Adrenal gland (tissue), 12 donors: Measurements from ENCODE around the gene NDUFB10. TPM values are rescaled to one million over a fixed set of nuclear protein-coding genes. Genes with fewer than 3 reads are reported as not detected.
A peak's percentile ranks its signal among the peaks of the same experiment; 100 is the strongest.

Experiments used
- DNase-seq, 7 donors: peaks; one replicate each; pipeline ENCODE4 v3.0.0-alpha.2; 2019 to 2020
- H3K27ac ChIP-seq, 5 donors: fragments of 200-600 bp; sonication (generic) in 4 of 5; 1 replicate in 3 of 5; 2 replicates in 2 of 5; pipeline versions ENCODE4 v1.5.1 to v1.8.0; 2016 to 2020; ENCODE audit warnings: mild to moderate bottlenecking in 1 of 5
- H3K27me3 ChIP-seq: fragments of 200-600 bp; 2 replicates; pipeline ENCODE4 v1.8.0; 2021
- H3K36me3 ChIP-seq, 2 donors: fragments of 200-600 bp; replicated peaks in 1 of 2; 1 replicate in 1 of 2; 2 replicates in 1 of 2; pipeline versions ENCODE4 v1.5.1 to v1.8.0; 2018 to 2022
- H3K4me1 ChIP-seq, 2 donors: fragments of 200-600 bp; replicated peaks in 1 of 2; 1 replicate in 1 of 2; 2 replicates in 1 of 2; pipeline versions ENCODE4 v1.5.1 to v1.8.0; 2018 to 2021
- H3K4me3 ChIP-seq, 4 donors: fragments of 200-600 bp; sonication (generic) in 3 of 4; one replicate each; pipeline ENCODE4 v1.5.1; 2016 to 2018
- H3K9me3 ChIP-seq, 3 donors: fragments of 200-600 bp; sonication (generic) in 1 of 3; replicated peaks in 1 of 3; 1 replicate in 2 of 3; 2 replicates in 1 of 3; pipeline versions ENCODE4 v1.5.1 to v1.8.0; 2016 to 2021
- POLR2A ChIP-seq, 2 donors: fragments of 450-650 bp; IDR thresholded peaks; one replicate each; pipeline ENCODE4 v1.6.1; 2017; ENCODE audit warnings: antibody characterized with exemption in 2 of 2, mild to moderate bottlenecking in 2 of 2, moderate library complexity in 1 of 2
- WGBS, 4 donors: extraction: QIAGEN DNeasy Blood & Tissue Kit in 2 of 4; methylation state at CpG; one replicate each; pipeline versions ENCODE4 v1.1.5 to v1.1.7; 2013 to 2017; 5-methylcytosine and 5-hydroxymethylcytosine counted together
- intact Hi-C, 2 donors: fragments of 100-400 bp; cut with DNase I; formaldehyde crosslinking; loops; one replicate each; pipeline versions ENCODE4 v1.14.1 to v1.15.0; 2022 to 2023
- polyA plus RNA-seq, 3 donors: library from polyadenylated mRNA; stranded (reverse); fragments of 200-250 nt in 2 of 3; fragments of 350-450 nt in 1 of 3; fragmentation: Illumina TruSeq in 1 of 3; extraction: RNeasy Lipid Tissue Mini Kit (QIAGEN cat#74804) in 1 of 3; gene quantifications; one replicate each; pipeline ENCODE4 v1.2.3, GENCODE V29; 2013 to 2014
- total RNA-seq, 9 donors: library from RNA; depleted of rRNA in 4 of 9; stranded (reverse); fragments of >200 nt in 4 of 9; fragments of 120-200 nt in 1 of 9; fragmentation: NEBNext Ultra II Directional in 1 of 9; extraction: Animal tissue kit (Norgen Biotek cat#: 25700) in 1 of 9; gene quantifications; one replicate each; pipeline versions ENCODE4 v1.1.0 to v1.2.4, GENCODE V29; 2013 to 2023
- TF ChIP-seq, protein P1 (sequence below), 6 experiments: fragments of 450-650 bp in 4 of 6; fragments of 200-600 bp in 2 of 6; sonication (generic) in 1 of 6; IDR thresholded peaks; 1 replicate in 5 of 6; 2 replicates in 1 of 6; pipeline versions ENCODE4 v1.5.1 to v1.8.0; 2016 to 2021; ENCODE audit warnings: antibody characterized with exemption in 6 of 6, mild to moderate bottlenecking in 2 of 6, moderate library complexity in 1 of 6
- donor health status: healthy with polysubstance abuse.
- donor health status: Bipolar disorder and iron deficiency.
- donor health status: DM: yes; HTN: yes; CAD: no.
- donor health status: DM: no; HTN: no; CAD: no.
- donor health status: DM: no; HTN: no; CAD: no.
- donor health status: DM: yes; HTN: yes; CAD: no.

NDUFB10 gene
- total and polyA plus RNA-seq, 12 donors = 109 to 298 (median 175) TPM

DNA sequence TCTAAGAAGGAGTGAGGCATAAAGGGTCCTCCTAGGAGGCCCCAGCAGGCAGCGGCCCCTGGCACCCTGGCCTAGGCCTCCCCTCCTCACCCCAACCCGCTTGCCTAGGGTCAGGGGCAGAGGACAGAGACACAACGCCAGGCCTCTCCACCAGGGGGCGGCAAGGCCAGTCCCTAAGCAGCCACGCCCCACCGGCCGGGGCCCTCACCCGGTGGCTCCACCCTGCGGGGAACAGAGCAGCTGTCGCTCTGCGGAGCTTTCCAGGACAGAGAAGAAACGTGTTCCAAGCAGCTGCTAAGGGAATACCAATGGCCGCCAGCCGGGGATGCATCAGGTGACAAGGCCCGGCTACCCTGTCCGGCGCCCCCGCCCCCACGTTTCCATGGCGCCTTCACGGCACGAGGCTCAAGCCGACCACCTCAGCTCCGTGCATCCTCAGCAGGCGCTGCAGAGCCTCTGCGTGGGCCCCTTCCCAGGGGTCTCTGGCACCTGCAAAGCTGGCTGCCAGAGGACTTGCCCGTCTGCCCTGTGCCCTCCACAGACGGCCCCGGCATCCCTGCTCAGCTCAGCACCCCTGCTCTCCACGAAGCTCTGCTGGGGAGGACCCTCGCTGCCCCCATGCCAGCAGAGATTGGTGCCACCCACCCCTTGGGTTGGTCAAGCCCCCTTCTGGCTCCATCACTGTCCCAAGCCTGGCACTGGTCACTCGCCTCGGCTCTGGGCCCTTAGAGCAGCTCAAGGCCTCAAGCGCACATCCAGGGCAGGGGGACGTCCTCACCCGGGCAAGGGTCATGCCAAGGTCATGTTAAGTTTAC, 44.7 kb downstream of the NDUFB10 start:
- peak; percentile 86 to 96 (median 93) for DNase-seq
- Histone ChIP-seq H3K9me3 (no peaks in the 10 kb centered on the region), H3K4me3 (no peak overlapping the region), H3K36me3 (peaks cover 0 to 45% of the 10 kb centered on the region in 2 donors), H3K4me1 (peaks cover 17 to 42% of the 10 kb centered on the region in 2 donors), H3K27ac (peak overlapping the region in 2 of 5 donors; percentile 22 to 49), H3K27me3 (no peaks in the 10 kb centered on the region)
- TF ChIP-seq, protein P1, sequence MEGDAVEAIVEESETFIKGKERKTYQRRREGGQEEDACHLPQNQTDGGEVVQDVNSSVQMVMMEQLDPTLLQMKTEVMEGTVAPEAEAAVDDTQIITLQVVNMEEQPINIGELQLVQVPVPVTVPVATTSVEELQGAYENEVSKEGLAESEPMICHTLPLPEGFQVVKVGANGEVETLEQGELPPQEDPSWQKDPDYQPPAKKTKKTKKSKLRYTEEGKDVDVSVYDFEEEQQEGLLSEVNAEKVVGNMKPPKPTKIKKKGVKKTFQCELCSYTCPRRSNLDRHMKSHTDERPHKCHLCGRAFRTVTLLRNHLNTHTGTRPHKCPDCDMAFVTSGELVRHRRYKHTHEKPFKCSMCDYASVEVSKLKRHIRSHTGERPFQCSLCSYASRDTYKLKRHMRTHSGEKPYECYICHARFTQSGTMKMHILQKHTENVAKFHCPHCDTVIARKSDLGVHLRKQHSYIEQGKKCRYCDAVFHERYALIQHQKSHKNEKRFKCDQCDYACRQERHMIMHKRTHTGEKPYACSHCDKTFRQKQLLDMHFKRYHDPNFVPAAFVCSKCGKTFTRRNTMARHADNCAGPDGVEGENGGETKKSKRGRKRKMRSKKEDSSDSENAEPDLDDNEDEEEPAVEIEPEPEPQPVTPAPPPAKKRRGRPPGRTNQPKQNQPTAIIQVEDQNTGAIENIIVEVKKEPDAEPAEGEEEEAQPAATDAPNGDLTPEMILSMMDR (IDR thresholded peaks at IDR 0.05) = peak; percentile 91 to 97 (median 94)
- TF ChIP-seq POLR2A (IDR thresholded peaks at IDR 0.05) = no peak
- 27 to 60% (median 41%) methylated on average over 3 to 36 of the region's 36 CpGs for WGBS, 4 donors
- intact Hi-C loops = no loop called here

DNA sequence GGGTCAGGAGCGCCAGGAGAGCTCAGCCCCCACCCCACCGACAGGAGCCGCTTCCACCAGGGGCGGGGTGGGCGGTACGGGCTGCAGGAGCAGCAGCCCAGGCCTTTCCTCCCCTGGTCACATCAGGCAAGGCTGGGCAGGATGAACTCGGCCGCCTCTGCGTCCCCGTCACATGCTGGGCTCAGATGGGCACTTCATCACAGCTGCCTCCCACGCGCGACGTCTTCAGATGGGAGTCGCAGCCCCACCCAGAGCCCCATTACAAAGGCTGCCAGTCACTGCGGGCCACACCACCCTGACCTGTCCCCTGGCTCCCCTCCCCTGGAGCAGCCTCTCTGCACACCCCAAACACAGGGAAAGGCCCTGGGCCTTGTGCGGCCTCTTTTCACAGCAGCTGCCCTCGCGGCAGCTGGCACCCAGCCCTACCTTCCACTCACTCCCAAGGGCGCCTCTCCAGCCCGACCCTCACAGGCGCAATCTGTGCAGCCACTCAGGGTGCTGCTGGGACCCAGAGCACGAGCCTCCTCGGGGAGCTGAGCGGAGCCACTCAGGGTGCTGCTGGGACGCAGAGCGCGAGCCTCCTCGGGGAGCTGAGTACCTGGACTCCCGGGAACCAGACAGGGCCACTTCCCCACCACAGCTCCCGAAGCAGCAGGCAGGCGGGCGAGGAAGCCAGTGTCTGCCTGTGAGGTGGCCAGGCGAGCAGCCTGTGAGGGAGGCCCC, 45.6 kb downstream of the NDUFB10 start:
- Histone ChIP-seq H3K27me3 (no peaks in the 10 kb centered on the region), H3K4me3 (no peak overlapping the region), H3K9me3 (no peaks in the 10 kb centered on the region), H3K36me3 (peaks cover 0 to 35% of the 10 kb centered on the region in 2 donors), H3K4me1 (peaks cover 18 to 42% of the 10 kb centered on the region in 2 donors), H3K27ac (no peak overlapping the region)
- intact Hi-C loops = loop anchor here in 1 of 2 donors (5.0 kb wide), 1 partner anchor 147 kb away; no protein-coding TSS in a partner anchor
- 67 to 74% (median 74%) methylated on average over 15 to 34 of the region's 34 CpGs for WGBS, 4 donors
- no peak for DNase-seq
- TF ChIP-seq, protein P1 (IDR thresholded peaks at IDR 0.05) = no peak
- no peak for TF ChIP-seq POLR2A (IDR thresholded peaks at IDR 0.05)

DNA sequence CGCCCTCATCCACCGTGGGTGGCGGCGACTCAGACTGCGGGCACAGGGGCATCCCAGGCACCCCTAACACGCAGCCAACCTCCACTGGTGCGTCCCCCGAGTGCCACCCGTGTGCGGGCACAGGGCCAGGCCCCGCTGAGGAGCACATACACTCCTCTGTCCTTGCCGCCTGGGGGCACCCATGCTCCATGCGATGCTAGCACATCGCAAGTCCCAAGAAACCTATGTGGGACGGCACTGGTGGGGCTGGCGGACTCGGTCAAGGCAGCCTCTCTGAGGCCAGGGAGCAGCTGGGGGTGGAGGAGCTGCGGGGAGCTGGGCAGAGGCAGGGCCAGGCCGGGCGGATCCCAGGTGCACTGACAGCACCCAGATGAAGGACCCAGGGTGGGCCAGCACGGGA, 46.3 kb downstream of the NDUFB10 start:
- TF ChIP-seq, protein P1 (IDR thresholded peaks at IDR 0.05) = no peak
- no peak for TF ChIP-seq POLR2A (IDR thresholded peaks at IDR 0.05)
- Histone ChIP-seq H3K4me3 (no peak overlapping the region), H3K4me1 (peaks cover 24 to 48% of the 10 kb centered on the region in 2 donors), H3K36me3 (peaks cover 0 to 28% of the 10 kb centered on the region in 2 donors), H3K27me3 (no peaks in the 10 kb centered on the region), H3K9me3 (no peaks in the 10 kb centered on the region), H3K27ac (no peak overlapping the region)
- intact Hi-C loops = loop anchor here in 1 of 2 donors (5.0 kb wide), 1 partner anchor 147 kb away; no protein-coding TSS in a partner anchor
- DNase-seq = no peak
- WGBS, 4 donors = 50 to 63% (median 55%) methylated on average over 10 to 21 of the region's 21 CpGs

DNA sequence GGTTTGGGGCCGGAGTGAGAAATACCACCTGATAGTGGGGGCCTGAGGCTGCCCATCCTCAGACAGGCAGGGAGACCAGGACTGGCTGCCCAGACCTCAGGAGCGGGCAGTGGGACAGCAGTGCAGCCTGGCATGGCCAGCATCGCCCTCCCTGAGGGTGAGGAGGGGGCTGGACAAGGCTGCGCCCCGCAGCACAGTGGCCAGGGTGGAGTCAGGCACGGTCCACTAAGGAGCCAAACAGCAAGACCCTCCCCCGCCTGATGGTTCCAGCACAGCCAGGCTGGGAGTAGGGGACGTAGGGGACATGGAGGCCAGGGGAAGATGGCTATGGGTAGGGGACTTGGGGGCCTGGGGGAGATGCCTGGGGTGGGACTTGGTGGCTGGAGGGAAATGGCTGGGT, 47.0 kb downstream of the NDUFB10 start:
- H3K4me3 ChIP-seq = no peak overlapping the region
- no peaks in the 10 kb centered on the region for H3K9me3 ChIP-seq
- DNase-seq = no peak
- no peaks in the 10 kb centered on the region for H3K27me3 ChIP-seq
- no peak overlapping the region for H3K27ac ChIP-seq
- intact Hi-C loops = loop anchor here in 1 of 2 donors (5.0 kb wide), 1 partner anchor 146 kb away; no protein-coding TSS in a partner anchor
- H3K4me1 ChIP-seq = peaks cover 24 to 49% of the 10 kb centered on the region in 2 donors
- peaks cover 0 to 22% of the 10 kb centered on the region in 2 donors for H3K36me3 ChIP-seq
- no peak for TF ChIP-seq POLR2A (IDR thresholded peaks at IDR 0.05)
- TF ChIP-seq, protein P1 (IDR thresholded peaks at IDR 0.05) = no peak
- WGBS, 4 donors = 84 to 97% (median 89%) methylated on average over 4 to 8 of the region's 8 CpGs
